MV-4-11 (cell line): ENCODE measurements around the gene GLB1L.
"Not testable (repeated sequence)": the region's sequence is repeated elsewhere in the genome, so short reads cannot be mapped to it uniquely, and the experiment has no call there.

ENCODE experiments used
- DNase-seq: peaks from one replicate; lab custom pipeline; 2025; lab: John Stamatoyannopoulos, UW

GLB1L gene

DNA sequence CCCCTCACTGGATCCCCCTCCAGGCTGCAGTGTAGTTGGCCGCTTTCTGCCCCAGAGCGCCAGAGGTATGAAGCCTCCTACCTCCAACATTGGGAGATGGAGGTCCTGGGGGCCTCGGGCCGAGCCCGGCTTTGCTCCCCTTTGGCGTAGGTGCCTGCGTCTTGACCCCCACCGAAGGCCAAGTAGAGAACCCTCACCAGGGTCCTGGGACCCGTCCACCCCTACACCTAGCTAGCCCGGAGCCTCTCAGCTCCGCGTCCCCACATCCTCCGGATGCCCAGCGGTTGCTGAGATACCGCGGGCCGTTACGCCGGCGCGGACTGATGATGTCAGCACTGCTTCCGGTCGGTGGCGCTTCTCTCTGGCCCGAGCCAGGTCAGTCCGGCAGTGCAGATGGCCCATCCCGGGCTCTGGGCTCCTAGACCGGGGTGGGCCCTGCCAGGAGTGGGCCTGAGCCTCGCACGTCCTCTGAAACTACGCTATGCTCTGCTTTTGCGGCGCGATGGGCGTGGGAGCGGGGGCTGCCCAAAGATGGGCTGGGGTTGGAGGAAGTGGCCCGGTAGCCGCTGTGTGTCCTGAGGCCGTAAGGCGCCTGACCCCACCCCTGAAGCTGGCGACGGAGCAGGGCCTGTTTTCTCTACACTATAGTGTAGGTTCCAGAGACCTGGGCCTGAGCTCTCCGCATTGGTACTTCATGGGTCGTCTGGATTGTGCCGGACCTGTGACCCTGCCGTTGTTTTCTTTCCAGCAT, at the start of gene GLB1L, which contains the start of gene STK16:
TSS of gene GLB1L (minus strand) at position 297 of the 751 bp plus-strand sequence. CDS start 1,871 bp downstream, outside the sequence.
TSS of gene STK16 (plus strand) at position 332 of the 751 bp plus-strand sequence. CDS start 521 bp downstream, outside the sequence.
- peak; percentile 87 for DNase-seq

- DNase-seq: peak; percentile 54
Measured at GRCh38 chr2:219294356-219295351, 49.4 kb upstream of the GLB1L start.

DNA sequence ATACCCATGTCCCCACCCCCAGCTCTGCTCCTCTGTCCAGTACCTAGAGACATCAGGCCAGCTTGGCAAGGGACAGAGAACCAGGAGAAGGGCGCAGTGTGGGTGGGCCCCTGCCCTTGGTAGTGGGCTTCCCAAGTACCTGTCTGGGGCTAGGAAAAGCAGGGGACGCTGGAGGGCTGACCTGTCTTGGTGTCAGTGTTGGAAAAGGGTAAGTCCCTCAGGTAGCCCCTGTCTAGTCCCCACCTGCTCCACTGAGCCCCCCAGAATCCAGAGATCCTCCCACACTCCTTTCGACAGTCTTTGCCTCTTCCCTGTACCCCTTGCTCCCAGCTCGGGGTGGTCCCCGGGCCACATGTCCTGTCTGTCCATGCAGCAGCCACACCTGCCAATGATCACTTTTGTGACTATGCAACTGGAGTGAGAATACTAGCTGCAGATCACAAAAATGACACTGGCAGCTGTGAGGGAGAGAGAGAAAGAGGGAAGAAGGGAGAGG, 48.5 kb upstream of the GLB1L start:
- DNase-seq: no peak

- DNase-seq: no peak
Measured at GRCh38 chr2:219292616-219293015, 47.4 kb upstream of the GLB1L start.

GRCh38 chr2:219291910-219292490, 46.8 kb upstream of the GLB1L start:
- no peak for DNase-seq

DNA sequence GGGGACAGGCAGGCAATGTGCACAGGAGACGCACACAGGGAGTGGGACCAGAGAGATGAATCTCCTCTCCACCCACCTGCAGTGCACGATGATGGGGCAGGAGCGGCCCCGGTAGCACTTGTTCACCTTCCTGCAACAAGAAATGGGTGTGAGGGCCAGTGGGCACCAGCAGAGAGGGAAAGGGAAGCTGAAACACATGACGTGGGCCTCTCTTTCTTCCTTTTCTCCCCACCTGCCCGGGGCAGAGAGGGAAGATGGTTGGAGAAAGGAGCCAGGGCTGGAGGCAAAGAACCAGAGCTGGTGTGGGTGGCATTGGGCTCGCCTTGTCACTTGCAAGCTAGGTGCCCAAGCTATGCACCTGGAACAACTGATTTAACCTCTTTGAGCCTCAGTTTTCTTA, 46.1 kb upstream of the GLB1L start:
- DNase-seq: no peak

- no peak for DNase-seq
Measured at GRCh38 chr2:219290381-219291171, 45.3 kb upstream of the GLB1L start.

DNA sequence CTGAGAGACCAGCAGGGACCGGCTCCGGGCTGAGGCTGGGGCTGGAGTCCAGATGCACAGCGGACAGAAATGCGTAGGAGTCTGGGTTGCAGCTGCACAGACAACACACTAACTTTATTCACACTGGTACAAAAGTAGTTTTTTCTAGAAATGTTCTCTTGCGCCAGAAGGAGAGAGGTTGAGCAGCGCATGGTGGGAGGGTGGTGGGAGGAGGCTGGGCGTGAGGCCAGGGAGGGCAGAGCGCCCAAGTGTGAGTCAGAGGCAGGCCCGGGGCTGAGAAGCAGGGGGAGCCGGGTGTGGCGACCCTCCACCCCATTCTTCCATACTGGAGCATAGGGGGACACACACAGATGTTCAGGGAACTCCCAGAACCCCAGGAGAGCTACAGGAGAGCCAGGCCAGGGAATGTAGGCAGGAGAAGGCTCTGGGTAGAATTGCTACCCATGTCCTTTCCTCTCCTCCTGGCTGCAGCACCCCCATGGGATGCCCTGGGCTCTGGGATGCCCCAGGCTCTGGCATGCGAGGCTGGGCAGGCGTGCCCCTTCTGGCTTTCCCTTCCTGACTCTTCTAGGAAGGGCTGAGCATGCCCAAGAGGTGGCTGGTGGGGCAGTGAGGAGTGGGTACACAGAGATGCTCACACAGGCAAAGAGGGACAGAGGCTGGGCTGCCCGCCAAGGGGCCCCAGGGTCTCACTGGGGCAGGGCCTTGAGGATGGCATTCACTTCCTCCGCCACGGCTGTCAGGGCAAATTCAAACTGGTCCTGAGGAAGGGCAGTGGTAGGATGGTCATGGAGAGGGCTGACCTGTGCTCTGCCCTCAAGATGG, 44.5 kb upstream of the GLB1L start:
- DNase-seq: peak; percentile 15

DNA sequence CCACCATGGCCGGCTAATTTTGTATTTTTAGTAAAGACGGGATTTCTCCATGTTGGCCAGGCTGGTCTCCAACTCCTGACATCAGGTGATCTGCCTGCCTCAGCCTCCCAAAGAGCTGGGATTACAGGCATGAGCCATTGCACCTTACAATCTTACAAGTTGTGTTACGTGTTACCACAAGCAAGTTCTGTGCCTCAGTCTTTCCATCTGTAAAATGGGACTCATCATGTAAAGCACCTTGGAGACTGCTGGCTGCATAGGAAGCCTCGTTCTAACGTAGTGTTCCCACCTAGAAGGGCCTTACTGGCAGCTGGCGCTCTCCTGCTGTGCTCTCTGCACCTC, 43.9 kb upstream of the GLB1L start:
- no peak for DNase-seq

GRCh38 chr2:219287580-219288265, 42.5 kb upstream of the GLB1L start:
- no peak for DNase-seq

DNA sequence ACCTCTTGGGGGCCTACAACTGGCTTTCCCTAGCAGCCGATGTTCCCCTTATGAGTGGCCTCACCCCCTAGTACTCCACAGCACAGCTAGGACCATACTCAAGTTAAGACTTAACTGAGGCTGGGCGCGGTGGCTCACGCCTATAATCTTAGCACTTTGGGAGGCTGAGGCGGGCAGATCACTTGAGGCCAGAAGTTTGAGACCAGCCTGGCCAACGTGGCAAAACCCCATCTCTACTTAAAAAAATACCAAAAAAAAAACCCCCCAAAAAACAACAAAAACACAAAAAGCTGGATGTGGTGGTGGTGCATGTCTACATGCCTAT, 41.8 kb upstream of the GLB1L start:
- DNase-seq: not testable (repeated sequence)

DNA sequence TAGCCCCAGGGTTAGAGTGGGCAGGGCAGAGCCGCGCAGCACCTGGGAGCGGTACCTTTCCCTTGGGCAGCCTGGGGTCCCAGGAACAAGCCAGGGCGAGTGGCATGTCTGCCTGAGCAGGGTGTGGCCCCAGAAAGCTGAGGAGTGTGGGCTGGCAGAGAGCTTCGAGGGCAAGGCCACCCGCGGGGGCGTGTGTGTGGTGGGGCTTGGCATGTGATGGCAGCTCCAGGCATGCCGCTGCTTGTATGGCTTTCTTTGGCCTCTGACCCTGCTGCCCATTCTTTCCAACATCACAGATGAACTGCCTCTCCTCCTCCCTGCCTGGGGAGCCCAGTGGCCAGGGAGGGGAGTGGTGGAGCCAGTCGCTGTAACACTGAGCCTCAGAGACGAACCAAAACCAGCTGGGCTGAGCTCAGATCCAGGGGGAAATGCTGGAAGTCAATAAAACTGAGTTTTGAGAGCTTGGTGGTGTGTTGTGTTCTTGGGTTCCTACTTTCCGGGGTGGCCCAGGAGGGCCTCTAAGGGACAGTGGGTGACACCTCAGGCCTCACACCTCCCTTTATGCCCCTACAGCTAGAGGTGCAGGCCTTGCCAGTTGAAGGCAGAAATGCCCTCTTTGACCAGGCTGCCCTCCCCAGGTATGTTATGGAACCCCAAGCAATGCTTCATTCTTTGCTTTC, 41.3 kb upstream of the GLB1L start:
- DNase-seq: no peak

GRCh38 chr2:219285894-219286425, 40.7 kb upstream of the GLB1L start:
- DNase-seq: no peak

- DNase-seq: no peak
Measured at GRCh38 chr2:219285373-219285735, 40.1 kb upstream of the GLB1L start.

DNA sequence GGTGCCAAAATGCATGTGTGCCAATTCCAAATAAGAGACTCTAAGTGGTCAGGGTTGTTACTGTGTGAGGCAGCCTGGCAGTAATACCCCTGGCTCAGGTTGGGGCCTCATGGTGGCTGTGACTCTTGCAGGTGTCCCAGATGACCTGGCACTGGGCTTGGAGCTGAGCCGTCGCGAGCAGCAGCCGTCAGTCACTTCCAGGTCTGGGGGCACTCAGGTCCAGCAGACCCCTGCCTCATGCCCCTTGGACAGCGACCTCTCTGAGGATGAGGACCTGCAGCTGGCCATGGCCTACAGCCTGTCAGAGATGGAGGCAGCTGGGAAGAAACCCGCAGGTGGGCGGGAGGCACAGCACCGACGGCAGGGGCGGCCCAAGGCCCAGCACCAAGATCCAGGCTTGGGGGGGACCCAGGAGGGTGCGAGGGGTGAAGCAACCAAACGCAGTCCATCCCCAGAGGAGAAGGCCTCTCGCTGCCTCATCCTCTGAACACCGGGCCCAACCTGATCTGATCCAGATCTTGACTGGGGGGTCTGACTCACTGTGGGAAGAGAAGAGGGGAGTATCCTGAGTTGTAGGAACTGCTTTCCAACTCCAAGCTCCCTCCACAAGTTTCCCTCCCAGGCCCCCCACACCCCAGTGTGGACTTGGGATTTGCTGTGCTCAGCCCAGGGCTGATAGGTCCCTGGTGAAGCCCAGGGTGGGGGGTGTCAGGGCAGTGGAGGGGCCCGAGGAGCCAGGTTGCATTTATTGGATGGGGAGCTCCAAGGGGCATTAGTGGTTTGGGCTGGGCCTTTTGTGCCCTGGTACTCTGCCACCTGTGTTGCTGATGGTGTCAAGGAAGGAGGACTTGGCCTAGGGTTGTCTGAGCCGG, 39.5 kb upstream of the GLB1L start:
- DNase-seq: no peak

GRCh38 chr2:219282943-219283581, 37.8 kb upstream of the GLB1L start:
- no peak for DNase-seq

- no peak for DNase-seq
Measured at GRCh38 chr2:219282375-219282774, 37.1 kb upstream of the GLB1L start.

DNA sequence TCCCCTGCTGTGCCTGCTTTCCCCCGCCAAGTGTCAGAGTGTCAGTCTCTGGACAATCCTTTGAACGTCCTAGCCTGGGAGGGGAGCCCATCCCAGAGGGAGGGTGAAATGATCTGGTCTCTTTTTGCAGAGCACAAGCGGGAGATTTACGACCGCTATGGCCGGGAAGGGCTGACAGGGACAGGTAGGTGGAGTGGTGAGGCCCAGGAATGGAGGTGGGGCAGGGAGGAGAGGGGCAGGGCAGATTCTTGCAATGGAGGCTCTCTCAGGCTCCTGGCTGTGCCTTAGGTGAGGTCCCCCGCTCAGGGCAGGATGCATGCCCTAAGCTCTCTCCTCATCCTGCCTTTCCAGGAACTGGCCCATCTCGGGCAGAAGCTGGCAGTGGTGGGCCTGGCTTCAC, 36.3 kb upstream of the GLB1L start:
- no peak for DNase-seq
